Measurements from ENCODE around the gene TLR2. TPM values are rescaled to one million over a fixed set of nuclear protein-coding genes. Genes with fewer than 3 reads are reported as not detected.
A peak's percentile ranks its signal among the peaks of the same experiment; 100 is the strongest.
"Not testable (repeated sequence)": the region's sequence is repeated elsewhere in the genome, so short reads cannot be mapped to it uniquely, and the experiment has no call there.

TLR2 gene
- total RNA-seq, 1 donor from 2014 or later, result 10.2 TPM

DNA sequence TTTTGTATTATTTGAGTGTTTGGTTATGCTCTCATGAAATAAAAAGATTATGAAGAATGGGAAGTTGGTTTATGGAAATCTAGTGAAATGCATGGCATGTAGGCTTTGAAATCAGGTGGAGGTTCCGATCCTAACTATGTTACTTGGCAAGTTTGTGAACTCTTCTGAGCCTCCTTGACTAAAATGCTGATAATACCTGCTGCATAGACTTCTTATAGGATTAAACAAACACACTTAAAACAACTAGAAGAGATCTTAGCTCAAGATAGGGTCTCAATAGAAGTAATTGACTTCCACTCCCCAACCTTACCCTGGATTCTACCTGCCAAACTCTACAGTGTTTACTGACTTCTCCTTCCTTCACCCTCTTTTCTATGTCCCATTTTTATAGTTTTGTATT is 22.2 kb upstream of the TLR2 start:
- DNase-seq, result no peak

DNA sequence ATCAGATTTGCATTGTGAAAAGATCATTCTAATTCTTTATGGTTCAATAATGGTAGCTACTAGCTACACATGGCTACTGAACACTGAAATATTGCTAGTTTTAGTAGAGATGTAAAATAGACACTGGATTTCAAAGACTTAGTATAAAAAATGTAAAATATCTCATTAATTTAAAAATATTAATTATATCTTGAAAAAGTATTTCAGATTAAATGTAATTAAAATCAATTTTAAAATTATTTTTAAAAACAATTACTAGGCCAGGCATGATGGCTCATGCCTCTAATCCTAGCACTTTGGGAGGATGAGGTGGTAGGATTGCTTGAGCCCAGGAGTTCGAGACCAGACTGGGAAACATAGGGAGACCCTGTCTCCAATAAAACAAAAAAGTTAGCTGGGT is 20.4 kb upstream of the TLR2 start:
- no peak for DNase-seq

DNA sequence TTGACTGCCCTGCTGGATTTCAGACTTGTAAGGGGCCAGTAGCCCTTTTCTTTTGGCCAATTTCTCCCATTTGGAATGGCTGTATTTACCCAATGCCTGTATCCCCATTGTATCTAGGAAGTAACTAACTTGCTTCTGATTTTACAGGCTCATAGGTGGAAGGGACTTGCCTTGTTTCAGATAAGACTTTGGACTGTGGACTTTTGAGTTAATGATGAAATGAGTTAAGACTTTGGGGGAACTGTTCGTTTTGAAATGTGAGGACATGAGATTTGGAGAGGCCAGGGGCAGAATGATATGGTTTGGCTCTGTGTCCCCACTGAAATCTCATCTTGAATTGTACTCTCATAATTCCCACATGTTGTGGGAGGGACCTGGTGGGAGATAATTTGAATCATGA is 17.6 kb upstream of the TLR2 start:
- DNase-seq, result not testable (repeated sequence)

DNA sequence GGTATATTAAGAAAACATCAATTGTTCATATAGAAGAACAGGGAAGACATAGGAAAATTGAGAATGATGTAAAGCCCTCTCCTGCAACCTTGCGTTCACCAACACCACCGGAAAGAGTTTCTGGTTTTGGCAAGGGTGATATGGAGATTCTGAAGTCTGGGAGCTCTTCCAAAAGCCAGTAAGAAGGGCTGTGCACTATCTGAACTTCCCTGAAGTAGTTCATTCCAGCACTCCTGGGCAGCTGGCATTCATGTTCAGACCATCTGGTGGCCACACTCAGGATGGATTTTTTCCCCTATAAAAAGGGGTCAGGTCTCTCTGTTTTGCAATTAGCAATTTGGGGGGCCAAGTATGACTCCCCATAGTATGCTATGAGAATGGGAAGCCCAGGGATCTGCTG is 15.4 kb upstream of the TLR2 start:
- DNase-seq, result no peak

DNA sequence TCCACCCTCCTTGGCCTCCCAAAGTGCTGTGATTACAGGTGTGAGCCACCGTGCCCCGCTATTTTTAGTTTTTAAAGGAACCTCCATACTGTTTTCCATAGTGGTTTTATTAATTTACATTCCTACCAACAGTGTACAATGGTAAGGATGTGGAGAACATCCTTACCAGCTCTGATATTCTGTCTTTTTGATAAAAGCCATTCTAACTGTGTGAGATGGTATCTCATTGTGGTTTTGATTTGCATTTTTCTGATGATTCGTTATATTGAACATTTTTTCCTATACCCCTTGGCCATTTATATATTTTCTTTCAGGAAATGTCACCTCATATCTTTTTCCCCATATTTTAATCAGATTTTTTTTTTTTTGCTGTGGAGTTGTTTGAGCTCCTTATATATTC is 14.2 kb upstream of the TLR2 start:
- DNase-seq, result no peak

DNA sequence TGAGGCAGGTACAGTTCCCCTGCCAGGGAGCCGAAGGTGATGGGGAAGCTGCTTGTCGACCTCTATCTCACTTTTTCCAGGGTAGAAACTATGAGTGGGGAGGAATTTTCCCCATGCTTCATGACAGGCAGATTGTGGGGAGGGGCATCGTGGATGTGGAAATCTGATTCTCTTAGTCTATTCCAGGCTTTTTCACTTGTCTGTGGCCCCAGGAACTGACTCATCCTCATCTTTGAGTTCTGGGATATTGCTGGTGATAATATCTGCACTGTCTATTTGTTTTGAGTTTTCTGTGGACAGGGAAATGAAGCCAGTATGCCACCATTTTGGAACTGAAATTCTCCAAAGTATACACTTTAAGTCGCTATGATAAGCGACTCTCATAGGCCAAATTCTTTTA is 7.6 kb upstream of the TLR2 start:
- no peak for DNase-seq

DNA sequence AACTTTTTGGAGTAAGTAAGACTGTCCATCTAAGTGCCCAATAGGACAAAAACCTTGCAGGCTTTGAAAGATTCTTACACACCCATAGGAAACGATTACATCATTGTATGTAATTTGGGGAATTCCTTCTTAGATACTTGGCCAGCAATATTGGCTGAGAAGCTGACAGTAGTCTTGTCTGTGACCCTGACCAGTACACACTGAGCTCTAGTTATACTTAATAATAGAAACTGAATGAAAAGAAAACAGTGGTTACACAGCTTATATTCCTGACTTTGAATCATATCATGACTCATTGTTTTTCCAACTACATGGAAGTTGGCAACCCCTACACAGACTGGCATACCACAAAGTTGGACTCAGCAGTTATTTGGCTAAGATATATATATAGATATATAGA is 7.1 kb upstream of the TLR2 start:
- no peak for DNase-seq

DNA sequence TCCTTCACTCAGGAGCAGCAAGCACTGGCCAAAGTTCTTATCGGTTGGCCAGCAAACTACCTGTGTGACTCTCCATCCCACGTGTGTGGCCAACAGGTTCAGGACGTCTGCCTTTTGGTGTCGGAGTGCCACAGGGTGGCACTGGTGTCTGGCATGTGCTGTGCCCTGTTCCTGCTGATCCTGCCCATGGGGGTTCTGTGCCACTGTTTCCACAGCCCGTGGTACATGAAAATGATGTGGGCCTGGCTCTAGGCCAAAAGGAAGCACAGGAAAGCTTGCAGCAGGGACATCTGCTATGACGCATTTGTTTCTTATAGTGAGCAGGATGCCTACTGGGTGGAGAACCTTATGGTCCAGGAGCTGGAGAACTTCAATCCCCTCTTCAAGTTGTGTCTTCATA is 4.6 kb upstream of the TLR2 start:
- DNase-seq, result no peak

DNA sequence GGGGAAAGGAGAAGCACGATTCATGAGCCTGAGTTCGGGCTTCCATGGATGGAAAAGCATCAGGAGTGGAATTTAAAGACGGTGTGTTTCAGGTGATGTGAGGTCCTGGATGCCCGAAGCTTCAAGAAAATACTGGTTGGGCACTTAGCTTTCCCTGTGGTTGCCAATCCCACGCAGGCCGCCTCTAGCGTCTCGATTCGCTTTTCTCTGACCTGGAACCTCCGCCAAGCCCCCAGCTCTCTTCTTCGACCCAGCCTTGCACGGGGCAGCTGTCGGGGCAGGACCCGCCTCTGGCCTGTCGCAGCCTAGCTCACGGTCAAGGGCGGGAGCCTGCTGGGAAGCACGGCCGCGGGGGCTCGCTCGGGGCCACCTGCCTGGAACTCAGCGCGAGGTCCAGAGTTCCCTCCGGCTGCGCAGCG is 308 bp upstream of the TLR2 start:
- DNase-seq, result no peak

DNA sequence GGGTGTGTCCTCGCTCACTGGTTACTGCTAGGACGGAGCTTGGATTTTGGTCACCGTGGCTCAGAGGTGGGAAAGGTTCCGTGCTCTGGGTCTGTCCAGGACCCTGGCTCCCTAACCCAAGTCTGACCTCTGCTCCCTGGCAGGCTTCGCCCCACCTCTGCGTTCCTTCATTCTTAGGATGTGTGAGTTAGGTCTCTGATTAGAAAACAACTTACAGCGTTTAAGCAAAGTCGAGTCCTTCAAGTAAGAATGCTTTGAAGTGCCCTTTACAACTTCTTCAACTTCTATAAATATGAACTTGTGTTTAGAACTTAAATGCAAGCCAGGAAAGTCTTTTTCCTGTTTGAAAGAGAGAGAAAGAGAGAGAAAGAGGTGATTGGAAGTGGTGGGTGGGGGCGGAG is 891 bp downstream of the TLR2 start:
- DNase-seq, result no peak

DNA sequence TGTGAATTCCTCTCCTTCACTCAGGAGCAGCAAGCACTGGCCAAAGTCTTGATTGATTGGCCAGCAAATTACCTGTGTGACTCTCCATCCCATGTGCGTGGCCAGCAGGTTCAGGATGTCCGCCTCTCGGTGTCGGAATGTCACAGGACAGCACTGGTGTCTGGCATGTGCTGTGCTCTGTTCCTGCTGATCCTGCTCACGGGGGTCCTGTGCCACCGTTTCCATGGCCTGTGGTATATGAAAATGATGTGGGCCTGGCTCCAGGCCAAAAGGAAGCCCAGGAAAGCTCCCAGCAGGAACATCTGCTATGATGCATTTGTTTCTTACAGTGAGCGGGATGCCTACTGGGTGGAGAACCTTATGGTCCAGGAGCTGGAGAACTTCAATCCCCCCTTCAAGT is 20.4 kb downstream of the TLR2 start:
- no peak for DNase-seq

DNA sequence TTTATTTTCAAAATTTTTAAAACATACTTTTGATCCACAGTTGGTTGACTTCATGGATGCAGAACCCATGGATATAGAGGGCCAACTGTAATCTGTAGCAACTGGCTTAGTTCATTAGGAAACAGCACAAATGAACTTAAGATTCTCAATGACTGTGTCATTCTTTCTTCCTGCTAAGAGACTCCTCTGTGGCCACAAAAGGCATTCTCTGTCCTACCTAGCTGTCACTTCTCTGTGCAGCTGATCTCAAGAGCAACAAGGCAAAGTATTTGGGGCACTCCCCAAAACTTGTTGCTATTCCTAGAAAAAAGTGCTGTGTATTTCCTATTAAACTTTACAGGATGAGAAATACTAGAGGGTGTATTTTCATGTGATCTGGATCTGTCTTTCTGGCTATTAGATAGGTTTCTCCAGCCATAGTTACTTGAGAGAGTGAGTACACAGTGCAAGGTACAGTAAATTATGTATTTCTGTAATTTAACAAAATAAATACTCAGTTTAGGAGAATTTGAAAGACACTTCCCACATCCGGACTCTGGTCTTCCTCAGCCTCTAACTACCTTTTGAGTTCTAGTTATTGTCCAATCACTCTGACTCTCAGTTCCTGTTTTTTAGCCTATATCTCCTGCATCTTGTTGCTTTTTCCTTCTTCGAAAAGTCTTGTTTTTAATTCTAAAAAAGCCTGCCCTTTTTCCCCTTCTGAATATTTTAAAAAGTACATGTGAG is 21.8 kb downstream of the TLR2 start:
- DNase-seq, result no peak

DNA sequence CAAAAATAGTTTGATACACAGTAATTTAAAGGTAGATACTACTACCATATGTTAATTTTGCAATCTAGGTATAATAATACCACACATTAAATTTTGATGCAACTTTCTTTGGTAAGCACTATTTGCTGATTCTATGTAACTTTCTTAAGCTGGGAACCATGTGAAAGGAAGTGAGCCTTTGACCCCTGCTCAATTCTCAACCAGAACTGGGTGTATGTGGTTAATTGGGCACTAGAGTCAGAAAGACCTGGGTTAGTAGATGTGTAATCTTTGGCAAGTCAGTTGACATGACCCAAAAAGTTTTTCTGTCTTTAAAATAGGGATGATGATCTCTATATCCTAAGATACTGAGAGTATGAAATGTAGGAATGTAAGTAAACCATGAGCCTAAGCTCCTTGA is 22.4 kb downstream of the TLR2 start:
- no peak for DNase-seq

DNA sequence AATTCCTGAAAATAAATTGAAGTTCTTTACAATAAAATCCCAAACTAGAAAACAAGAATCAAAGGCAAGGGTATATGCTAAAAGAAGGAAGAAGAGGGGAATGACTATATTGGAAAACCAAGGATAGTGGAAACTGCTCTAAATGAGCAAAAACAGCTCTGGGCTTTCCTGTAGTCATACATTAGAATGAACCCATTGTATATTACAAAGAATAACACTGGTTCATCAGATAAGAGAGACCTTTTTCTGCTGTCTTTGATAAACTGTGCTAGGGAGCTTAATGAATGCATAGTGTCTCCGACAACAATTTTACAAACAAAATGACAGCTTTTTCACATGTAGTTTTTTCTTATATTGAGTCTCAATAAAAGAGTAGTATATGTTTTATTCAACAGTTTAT is 26.6 kb downstream of the TLR2 start:
- no peak for DNase-seq

DNA sequence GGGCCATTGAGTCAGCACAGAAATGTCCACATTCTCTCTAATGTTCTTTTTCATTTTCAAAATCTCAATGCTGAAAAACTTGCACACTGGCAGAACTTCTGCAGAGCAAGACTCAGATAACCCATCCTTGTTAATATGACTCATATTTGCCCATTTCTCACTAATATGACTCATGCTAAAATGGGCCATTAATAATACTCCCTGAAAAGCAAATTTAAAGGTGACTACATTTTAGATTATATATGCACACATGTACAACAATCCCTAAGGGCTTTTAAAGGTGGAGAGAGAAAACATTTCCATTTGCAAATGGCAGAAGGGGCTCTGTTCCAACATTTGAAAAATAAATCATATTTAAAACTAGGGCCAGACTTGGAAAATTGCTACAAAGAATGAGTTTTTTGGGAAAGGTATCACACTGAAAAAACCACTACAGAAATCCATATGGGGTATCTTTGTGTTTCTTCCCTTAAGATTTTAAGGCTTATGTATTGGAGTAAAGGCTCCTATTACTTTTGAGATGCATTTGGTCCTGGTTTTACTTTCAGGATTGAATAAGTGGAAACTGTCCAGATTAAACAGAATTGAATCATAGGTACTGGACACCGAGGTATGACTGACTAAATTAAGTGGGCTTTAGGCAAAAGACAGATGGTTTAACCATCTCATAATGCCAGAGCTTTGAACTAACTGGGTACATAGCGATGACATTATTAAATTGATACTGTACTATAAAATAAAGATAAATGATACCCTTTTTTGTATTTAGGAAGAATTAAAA is 30.0 kb downstream of the TLR2 start:
- no peak for DNase-seq

DNA sequence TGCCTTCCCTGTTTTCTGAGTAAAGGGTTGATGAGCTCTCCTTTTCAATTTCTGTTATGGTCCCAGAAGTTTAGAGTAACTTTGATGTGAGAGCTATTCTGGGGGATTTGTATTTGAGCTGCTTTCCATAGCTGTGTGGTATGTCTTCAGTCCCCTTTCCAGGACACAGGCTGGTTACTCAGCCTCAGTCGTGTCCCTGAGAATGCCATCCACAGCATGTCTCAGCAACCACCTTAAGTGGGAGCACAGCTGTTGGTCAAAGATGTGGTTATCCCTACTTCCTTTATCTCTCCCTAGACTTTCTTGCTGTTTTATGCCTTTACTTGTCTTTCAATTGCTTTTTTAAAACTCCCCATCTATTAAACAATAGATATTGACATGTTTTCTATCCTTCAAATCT is 38.0 kb downstream of the TLR2 start:
- DNase-seq, result no peak

DNA sequence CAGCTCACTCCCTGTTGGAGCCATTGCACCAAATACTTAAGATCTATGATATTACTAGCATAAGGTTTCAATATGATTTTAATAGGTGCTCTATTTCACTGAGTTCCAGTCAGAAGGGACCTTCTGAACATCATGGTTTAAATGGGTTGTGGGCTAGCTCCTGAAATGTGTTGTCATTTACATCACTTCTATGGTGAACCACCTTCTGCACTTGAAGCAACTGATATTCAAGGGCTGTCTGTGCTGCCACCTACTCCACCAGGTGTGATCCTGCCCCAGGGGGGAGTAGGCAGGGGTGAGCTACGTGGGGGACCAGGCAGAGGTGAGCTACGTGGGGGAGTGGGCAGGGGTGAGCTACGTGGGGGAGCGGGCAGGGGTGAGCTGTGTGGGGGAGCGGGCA is 40.5 kb downstream of the TLR2 start:
- DNase-seq, result no peak

DNA sequence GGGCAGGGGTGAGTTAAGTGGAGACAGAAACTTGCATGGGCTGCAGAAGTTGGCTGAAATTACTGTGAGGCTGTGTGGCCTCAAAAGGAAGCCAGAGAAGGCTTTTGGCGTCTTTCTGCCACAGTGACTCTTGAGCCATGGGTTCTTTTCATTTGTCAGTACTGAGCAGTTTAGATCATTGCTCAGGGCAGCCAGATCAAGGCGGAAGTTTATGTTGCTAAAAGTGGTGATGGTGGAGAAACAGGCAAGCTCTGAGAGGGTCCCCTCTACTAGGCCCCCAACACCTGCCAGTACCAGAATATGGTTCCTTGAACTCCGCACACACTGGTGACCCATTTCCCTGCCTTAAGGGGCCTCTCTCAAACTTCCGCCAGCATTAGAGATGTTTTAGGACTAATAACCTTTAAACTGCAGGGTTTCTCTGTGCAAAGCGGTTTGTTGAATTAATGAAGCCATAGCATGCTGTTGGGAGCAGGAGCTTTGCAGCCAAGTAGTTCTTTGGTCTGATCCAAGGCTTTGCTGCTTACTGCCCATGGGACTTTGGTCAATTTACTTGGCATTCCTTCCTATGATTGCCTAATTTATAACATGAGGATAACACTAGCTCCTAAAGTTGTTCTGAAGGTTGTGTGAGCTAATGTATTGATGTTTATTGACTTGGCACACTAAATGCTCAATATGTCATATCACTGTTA is 41.2 kb downstream of the TLR2 start:
- peak; percentile 84 for DNase-seq

DNA sequence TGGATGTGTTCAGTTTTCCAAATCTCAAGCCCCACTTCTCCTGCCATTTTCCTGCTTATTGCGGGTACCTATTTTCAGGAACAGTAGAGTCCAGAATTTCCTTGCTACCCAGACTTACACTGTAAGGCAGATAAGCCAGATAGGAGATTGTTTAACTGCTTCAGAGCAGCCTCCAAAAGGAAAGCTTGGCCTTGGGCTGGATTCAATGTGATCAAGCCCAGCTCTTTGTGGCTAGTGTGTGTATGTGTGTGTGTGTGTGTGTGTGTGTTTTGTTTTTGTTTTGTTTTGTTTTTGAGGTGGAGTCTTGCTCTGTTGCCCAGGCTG is 41.7 kb downstream of the TLR2 start:
- DNase-seq, result no peak

DNA sequence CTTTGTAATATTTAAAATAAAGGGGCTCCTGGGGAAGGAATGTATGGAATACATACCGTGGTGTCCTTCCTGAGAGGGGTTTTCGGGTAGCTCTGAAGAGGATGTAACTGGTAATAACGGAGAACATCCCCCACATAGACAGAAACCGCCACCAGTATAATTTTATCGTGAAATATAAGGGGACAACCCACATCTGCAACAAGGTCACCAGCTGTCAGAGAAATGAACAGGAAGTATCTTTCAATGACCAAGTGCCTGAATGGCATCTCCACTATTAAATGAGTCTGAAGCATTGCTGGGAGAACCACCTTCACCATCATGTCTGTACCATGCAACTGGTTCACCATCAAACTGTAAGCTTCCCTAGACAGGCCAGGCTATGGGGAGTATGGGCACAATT is 44.1 kb downstream of the TLR2 start:
- no peak for DNase-seq

DNA sequence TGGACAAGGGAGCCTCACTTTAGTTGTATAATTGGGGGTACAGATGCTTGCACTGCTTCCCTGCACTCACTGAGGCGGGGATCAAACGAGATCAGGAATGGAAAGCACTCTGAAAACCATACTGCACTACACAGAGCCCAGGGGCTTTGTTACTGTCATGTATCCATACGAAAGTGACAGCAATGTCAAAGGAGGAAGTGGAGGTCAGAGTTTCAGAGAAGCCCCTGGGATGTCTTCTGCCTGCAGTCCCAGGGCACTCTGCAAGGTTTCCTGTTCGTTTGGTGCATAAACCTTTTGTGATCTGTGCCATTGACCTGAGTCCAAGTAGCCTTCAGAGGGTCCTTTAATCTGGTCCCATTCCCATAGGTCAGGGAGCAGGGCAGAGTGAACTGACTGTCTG is 44.6 kb downstream of the TLR2 start:
- no peak for DNase-seq

DNA sequence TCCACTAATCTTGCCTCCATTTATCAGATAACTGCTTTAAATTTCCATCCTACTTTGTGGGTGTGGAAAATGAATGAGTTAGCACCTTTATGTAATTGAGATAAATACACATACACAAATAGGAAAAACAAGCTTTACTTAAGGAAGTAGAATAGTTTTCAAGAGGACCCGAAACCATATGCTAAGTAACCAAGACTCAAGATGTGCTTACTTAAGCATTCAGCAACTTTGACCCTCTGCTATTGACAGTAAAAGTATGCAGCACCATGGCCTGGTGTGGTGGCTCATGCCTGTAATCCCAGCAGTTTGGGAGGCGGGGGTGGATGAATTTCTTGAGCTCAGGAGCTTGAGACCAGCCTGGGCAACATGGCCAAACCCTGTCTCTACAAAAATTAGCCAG is 45.8 kb downstream of the TLR2 start:
- DNase-seq, result no peak

DNA sequence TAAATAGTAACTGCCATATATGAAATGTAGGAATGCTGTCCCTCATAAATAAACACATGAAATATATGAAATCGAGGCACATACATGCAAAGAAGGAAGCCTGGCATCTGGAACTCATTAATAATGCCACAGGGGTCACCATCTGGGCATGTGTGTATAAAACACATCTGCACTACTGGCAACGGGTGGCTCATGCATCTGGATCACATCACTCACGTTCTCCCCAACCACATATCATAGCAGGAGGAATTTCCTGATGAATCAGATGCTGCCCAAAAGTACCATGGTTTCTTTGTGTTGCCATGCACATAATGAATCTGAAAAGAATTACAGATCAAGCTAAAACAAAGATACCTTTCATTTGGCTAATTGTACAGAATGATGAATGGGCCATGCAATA is 47.2 kb downstream of the TLR2 start:
- peak; percentile 67 for DNase-seq

Data from skin of body (tissue), 2 donors.